Lower leg skin (tissue), 4 donors: ENCODE results near the gene TRIM10. TPM values are rescaled to one million over a fixed set of nuclear protein-coding genes. Genes with fewer than 3 reads are reported as not detected.
A peak's percentile ranks its signal among the peaks of the same experiment; 100 is the strongest.

Source experiments
- DNase-seq, 2 donors: peaks; one replicate each; pipeline ENCODE4 v3.0.0-alpha.2; 2019; ENCODE audit warnings: low spot score in 2 of 2
- H3K4me3 ChIP-seq: fragments of 200-600 bp; sonication (generic); 2 replicates; pipeline ENCODE4 v1.5.1; 2017; ENCODE audit warnings: mild to moderate bottlenecking, low read depth; ENCODE audit not compliant: poor library complexity, severe bottlenecking
- CTCF ChIP-seq, 3 donors: fragments of 450-650 bp; IDR thresholded peaks; one replicate each; pipeline ENCODE4 v1.5.1; 2016; ENCODE audit warnings: antibody characterized with exemption in 3 of 3, mild to moderate bottlenecking in 3 of 3, moderate library complexity in 2 of 3
- POLR2A ChIP-seq, 2 donors: fragments of 450-650 bp; IDR thresholded peaks; one replicate each; pipeline ENCODE4 v1.6.1; 2016 to 2017; ENCODE audit warnings: antibody characterized with exemption in 2 of 2, mild to moderate bottlenecking in 1 of 2, moderate library complexity in 1 of 2
- WGBS, 2 donors: methylation state at CpG; one replicate each; pipeline ENCODE4 v1.1.5; 2018; 5-methylcytosine and 5-hydroxymethylcytosine counted together
- intact Hi-C: fragments of 100-400 bp; cut with DNase I; formaldehyde crosslinking; loops from one replicate; pipeline ENCODE4 v1.15.0; 2023; ENCODE audit warnings: low total_unique reads
- total RNA-seq, 4 donors: library from RNA; depleted of rRNA; stranded (reverse); fragments of >200 nt; gene quantifications; one replicate each; pipeline ENCODE4 v1.1.0, GENCODE V29; 2016

Gene TRIM10
- total RNA-seq, 4 donors from 2014 or later, result 0.13 to 1.1 (median 0.64) TPM

- DNase-seq, result peak in 1 of 2 donors; percentile 56
- intact Hi-C loops, result no loop called here
- WGBS, 2 donors, result 23 to 28% methylated on average over 16 of the region's 16 CpGs
- TF ChIP-seq CTCF (IDR thresholded peaks at IDR 0.05), result peak in 1 of 3 donors; percentile 96
- no peak for TF ChIP-seq POLR2A (IDR thresholded peaks at IDR 0.05)
- H3K4me3 ChIP-seq, result no peak overlapping the region
Measured at GRCh38 chr6:30130887-30131862, 29.8 kb downstream of the TRIM10 start.

- no peak for DNase-seq
- 70 to 75% methylated on average over 4 of the region's 4 CpGs for WGBS, 2 donors
- TF ChIP-seq POLR2A (IDR thresholded peaks at IDR 0.05) (no peak), CTCF (IDR thresholded peaks at IDR 0.05) (no peak)
- intact Hi-C loops, result no loop called here
- no peak overlapping the region for H3K4me3 ChIP-seq
Measured at GRCh38 chr6:30130179-30130679, 30.8 kb downstream of the TRIM10 start.

GRCh38 chr6:30129265-30130178, 31.5 kb downstream of the TRIM10 start:
- 63 to 73% methylated on average over 10 of the region's 10 CpGs for WGBS, 2 donors
- DNase-seq, result no peak
- intact Hi-C loops, result no loop called here
- no peak overlapping the region for H3K4me3 ChIP-seq
- TF ChIP-seq POLR2A (IDR thresholded peaks at IDR 0.05) (no peak), CTCF (IDR thresholded peaks at IDR 0.05) (no peak)

GRCh38 chr6:30127238-30128093, 33.5 kb downstream of the TRIM10 start:
- H3K4me3 ChIP-seq, result no peak overlapping the region
- TF ChIP-seq CTCF (IDR thresholded peaks at IDR 0.05) (no peak), POLR2A (IDR thresholded peaks at IDR 0.05) (no peak)
- intact Hi-C loops, result no loop called here
- no peak for DNase-seq
- WGBS, 2 donors, result 7 to 13% methylated on average over 49 to 50 of the region's 50 CpGs

GRCh38 chr6:30122515-30122914, 38.5 kb downstream of the TRIM10 start:
- 23 to 24% methylated on average over 2 of the region's 2 CpGs for WGBS, 2 donors
- TF ChIP-seq CTCF (IDR thresholded peaks at IDR 0.05), result no peak
- intact Hi-C loops, result no loop called here
- H3K4me3 ChIP-seq, result no peak overlapping the region
- DNase-seq, result no peak
